ENCODE data around the gene LCOR. TPM values are rescaled to one million over a fixed set of nuclear protein-coding genes. Genes with fewer than 3 reads are reported as not detected.

LCOR gene
- total RNA-seq, 1 experiment from 2014 or later, result 10.5 TPM

DNA sequence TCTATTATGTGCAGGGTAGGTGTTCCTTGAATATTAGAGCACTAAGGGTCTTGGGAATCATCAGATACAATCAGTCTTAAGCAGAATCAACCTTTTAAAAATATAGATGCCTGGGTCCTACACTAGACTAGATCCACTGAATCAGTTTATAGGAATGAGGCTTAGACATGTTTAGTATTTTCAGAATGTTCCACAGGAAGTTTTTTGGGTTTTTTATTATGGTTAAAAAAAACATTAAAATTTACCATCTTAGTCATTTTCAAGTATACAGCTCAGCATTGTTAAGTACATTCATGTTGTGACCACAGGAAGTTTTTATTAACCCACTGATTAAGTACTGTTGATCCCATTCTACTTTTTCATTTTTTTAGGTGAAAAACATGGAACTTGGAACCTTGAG is 135.7 kb downstream of the LCOR start:
- H3K4me1 ChIP-seq (ENCODE audit: insufficient read depth, low read length), result peaks cover 5% of the 10 kb centered on the region; the same call in 1 of the 2 replicates
- intact Hi-C loops (cut with micrococcal nuclease), result no loop called here
- no peaks in the 10 kb centered on the region for H3K36me3 ChIP-seq (ENCODE audit: low read depth, low read length)
- no peaks in the 10 kb centered on the region for H4K20me1 ChIP-seq (ENCODE audit: low read length)
- no peaks in the 10 kb centered on the region for H3K27me3 ChIP-seq (ENCODE audit: low read length)
- TF ChIP-seq EZH2 (IDR thresholded peaks at IDR 0.05; ENCODE audit: low read length, unreplicated experiment) (no peak), EZH2phosphoT487 (IDR thresholded peaks at IDR 0.05; ENCODE audit: borderline replicate concordance, low read length) (no peak)
- TF ChIP-seq, protein P1, sequence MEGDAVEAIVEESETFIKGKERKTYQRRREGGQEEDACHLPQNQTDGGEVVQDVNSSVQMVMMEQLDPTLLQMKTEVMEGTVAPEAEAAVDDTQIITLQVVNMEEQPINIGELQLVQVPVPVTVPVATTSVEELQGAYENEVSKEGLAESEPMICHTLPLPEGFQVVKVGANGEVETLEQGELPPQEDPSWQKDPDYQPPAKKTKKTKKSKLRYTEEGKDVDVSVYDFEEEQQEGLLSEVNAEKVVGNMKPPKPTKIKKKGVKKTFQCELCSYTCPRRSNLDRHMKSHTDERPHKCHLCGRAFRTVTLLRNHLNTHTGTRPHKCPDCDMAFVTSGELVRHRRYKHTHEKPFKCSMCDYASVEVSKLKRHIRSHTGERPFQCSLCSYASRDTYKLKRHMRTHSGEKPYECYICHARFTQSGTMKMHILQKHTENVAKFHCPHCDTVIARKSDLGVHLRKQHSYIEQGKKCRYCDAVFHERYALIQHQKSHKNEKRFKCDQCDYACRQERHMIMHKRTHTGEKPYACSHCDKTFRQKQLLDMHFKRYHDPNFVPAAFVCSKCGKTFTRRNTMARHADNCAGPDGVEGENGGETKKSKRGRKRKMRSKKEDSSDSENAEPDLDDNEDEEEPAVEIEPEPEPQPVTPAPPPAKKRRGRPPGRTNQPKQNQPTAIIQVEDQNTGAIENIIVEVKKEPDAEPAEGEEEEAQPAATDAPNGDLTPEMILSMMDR (conservative IDR thresholded peaks at IDR 0.05; ENCODE audit: low read depth, low read length), result no peak
- H3K27ac ChIP-seq (ENCODE audit: low read length), result no peak overlapping the region
- peak; percentile 62 for ATAC-seq
- no peak overlapping the region for H2AFZ ChIP-seq (ENCODE audit: low read length)
- no peak overlapping the region for H3K4me3 ChIP-seq (ENCODE audit: low read length)
- no peaks in the 10 kb centered on the region for H3K9me2 ChIP-seq (replicated peaks; ENCODE audit: low read length)
- no TSS peak for BruUV-seq (replicated peaks)
- no peaks in the 10 kb centered on the region for H3K79me2 ChIP-seq (ENCODE audit: low read length)
- ChIA-PET CTCF (no interaction called here), POLR2A (ENCODE audit: unreplicated experiment) (no interaction called here)
- no peaks in the 10 kb centered on the region for H3K9me3 ChIP-seq (ENCODE audit: low read length)
- no peaks in the 10 kb centered on the region for H3F3A ChIP-seq (ENCODE audit: low read length, unreplicated experiment)
- H3K9ac ChIP-seq (ENCODE audit: low read length), result no peak overlapping the region
- no peak overlapping the region for H3K4me2 ChIP-seq (ENCODE audit: low read length)
- DNase-seq, result peak; percentile 12

DNA sequence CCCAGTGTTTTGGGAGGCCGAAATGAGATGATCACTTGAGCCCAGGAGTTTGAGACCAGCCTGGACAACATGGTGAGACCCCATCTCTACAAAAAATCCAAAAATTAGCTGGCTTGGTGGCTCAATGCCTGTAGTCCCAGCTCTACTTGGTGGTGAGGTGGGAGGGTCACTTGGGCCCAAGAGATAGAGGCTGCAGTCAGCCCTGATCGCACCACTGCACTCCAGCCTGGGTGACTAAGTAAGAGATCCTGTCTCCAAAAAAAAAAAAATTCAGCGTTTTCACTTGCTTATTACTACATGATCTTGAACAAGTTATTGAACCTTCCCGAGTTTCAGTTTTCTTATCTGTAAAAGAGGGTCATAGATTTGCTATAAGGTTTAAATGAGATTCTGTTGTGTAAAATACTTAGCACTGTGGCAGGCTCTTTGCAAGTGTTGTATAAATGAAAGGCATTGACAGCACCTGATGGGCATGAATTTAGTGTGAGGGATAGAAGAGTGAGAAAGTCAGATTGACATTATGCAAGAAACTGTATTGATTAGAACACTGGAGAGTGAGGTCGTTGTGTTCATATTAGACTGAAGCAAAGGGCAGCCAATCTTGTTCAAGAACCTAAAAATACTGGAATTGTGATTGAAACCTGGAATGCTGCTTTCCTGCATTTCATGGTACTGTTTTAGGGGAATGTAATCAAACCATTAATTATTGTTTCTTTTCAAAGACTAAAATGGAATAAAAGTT is 136.8 kb downstream of the LCOR start:
- Histone ChIP-seq H3K27me3 (ENCODE audit: low read length) (no peaks in the 10 kb centered on the region), H2AFZ (ENCODE audit: low read length) (no peak overlapping the region), H3K4me2 (ENCODE audit: low read length) (no peak overlapping the region), H3K36me3 (ENCODE audit: low read depth, low read length) (no peaks in the 10 kb centered on the region), H3K9me2 (replicated peaks; ENCODE audit: low read length) (no peaks in the 10 kb centered on the region), H3K9me3 (ENCODE audit: low read length) (no peaks in the 10 kb centered on the region), H4K20me1 (ENCODE audit: low read length) (no peaks in the 10 kb centered on the region), H3K27ac (ENCODE audit: low read length) (no peak overlapping the region), H3K4me3 (ENCODE audit: low read length) (no peak overlapping the region), H3K9ac (ENCODE audit: low read length) (no peak overlapping the region), H3F3A (ENCODE audit: low read length, unreplicated experiment) (no peaks in the 10 kb centered on the region), H3K79me2 (ENCODE audit: low read length) (no peaks in the 10 kb centered on the region), H3K4me1 (ENCODE audit: insufficient read depth, low read length) (peaks cover 5% of the 10 kb centered on the region; the same call in 1 of the 2 replicates)
- POLR2A ChIA-PET (ENCODE audit: unreplicated experiment), result no interaction called here
- TF ChIP-seq EZH2phosphoT487 (IDR thresholded peaks at IDR 0.05; ENCODE audit: borderline replicate concordance, low read length), result no peak
- TF ChIP-seq EZH2 (IDR thresholded peaks at IDR 0.05; ENCODE audit: low read length, unreplicated experiment), result no peak
- TF ChIP-seq, protein P1 (conservative IDR thresholded peaks at IDR 0.05; ENCODE audit: low read depth, low read length), result no peak
- no TSS peak for BruUV-seq (replicated peaks)
- no peak for ATAC-seq
- intact Hi-C loops (cut with micrococcal nuclease), result no loop called here
- DNase-seq, result no peak
- CTCF ChIA-PET, result no interaction called here

DNA sequence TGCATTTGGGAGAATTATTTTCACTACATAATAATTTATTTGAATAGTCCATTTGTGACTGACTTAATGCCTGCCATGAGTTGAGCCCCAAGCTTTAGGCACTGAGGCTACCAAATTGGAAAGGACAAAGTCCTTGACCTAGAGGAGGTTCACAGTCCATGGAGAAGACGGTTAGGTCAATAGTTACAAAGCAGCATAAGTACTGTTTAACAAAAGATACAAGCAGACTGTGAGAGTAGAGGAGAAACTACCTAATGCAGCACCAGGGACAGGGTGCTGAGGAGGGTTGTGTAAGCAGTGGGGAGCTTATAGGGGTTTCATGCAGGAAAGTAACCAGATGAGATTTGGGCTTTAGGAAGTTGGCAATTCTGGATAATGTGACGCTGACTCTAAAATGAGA is 139.2 kb downstream of the LCOR start:
- no peaks in the 10 kb centered on the region for H3K9me3 ChIP-seq (ENCODE audit: low read length)
- no peaks in the 10 kb centered on the region for H3K27me3 ChIP-seq (ENCODE audit: low read length)
- no peaks in the 10 kb centered on the region for H3K9me2 ChIP-seq (replicated peaks; ENCODE audit: low read length)
- TF ChIP-seq, protein P1 (conservative IDR thresholded peaks at IDR 0.05; ENCODE audit: low read depth, low read length), result no peak
- TF ChIP-seq EZH2 (IDR thresholded peaks at IDR 0.05; ENCODE audit: low read length, unreplicated experiment) (no peak), EZH2phosphoT487 (IDR thresholded peaks at IDR 0.05; ENCODE audit: borderline replicate concordance, low read length) (no peak)
- H3K27ac ChIP-seq (ENCODE audit: low read length), result no peak overlapping the region
- POLR2A ChIA-PET (ENCODE audit: unreplicated experiment), result no interaction called here
- H2AFZ ChIP-seq (ENCODE audit: low read length), result no peak overlapping the region
- H3K9ac ChIP-seq (ENCODE audit: low read length), result no peak overlapping the region
- no peaks in the 10 kb centered on the region for H4K20me1 ChIP-seq (ENCODE audit: low read length)
- no peaks in the 10 kb centered on the region for H3F3A ChIP-seq (ENCODE audit: low read length, unreplicated experiment)
- peaks cover 5% of the 10 kb centered on the region; the same call in 1 of the 2 replicates for H3K4me1 ChIP-seq (ENCODE audit: insufficient read depth, low read length)
- H3K79me2 ChIP-seq (ENCODE audit: low read length), result no peaks in the 10 kb centered on the region
- CTCF ChIA-PET, result no interaction called here
- H3K4me2 ChIP-seq (ENCODE audit: low read length), result no peak overlapping the region
- intact Hi-C loops (cut with micrococcal nuclease), result no loop called here
- ATAC-seq, result no peak
- BruUV-seq (replicated peaks), result no TSS peak
- DNase-seq, result no peak
- H3K4me3 ChIP-seq (ENCODE audit: low read length), result no peak overlapping the region
- H3K36me3 ChIP-seq (ENCODE audit: low read depth, low read length), result no peaks in the 10 kb centered on the region

Data from PC-3 (cell line).